ENCODE data around the gene GRAMD1B. TPM values are rescaled to one million over a fixed set of nuclear protein-coding genes. Genes with fewer than 3 reads are reported as not detected.
"Not testable (repeated sequence)": the region's sequence is repeated elsewhere in the genome, so short reads cannot be mapped to it uniquely, and the experiment has no call there.

The GRAMD1B gene
- total RNA-seq, 2 donors from 2014 or later = 3.1 to 3.8 TPM

- TF ChIP-seq CTCF (IDR thresholded peaks at IDR 0.05) = no peak
- Histone ChIP-seq H3K27ac (no peak overlapping the region), H3K27me3 (no peaks in the 10 kb centered on the region), H3K9me3 (no peaks in the 10 kb centered on the region), H3K4me1 (peaks cover 0 to 15% of the 10 kb centered on the region in 2 donors), H3K36me3 (no peaks in the 10 kb centered on the region), H3K4me3 (no peak overlapping the region)
- no peak for DNase-seq (ENCODE audit: low spot score)
Measured at GRCh38 chr11:123519055-123519796, 89.2 kb downstream of the GRAMD1B start.

DNA sequence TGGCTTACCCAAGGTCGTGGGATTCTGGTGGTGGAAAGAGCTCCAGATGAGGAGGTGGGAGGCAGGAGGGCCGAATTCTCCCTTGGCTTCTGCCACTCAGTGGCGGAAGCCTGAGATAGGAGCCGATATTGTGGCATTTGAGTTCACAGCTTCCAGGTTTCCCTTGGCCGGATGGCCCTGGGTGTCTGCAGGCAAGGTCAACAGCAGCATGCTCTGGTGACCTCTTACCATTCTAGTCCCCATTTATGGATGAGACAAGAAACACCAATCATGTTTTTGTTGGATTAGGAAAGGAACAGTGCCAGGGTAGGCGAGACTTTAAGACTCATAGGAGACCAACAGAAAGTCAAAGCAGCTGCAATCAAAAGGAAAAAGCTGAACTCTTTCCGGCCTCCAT, 89.7 kb downstream of the GRAMD1B start:
- no peak for DNase-seq (ENCODE audit: low spot score)
- no peaks in the 10 kb centered on the region for H3K36me3 ChIP-seq
- no peak overlapping the region for H3K4me3 ChIP-seq
- no peak overlapping the region for H3K27ac ChIP-seq
- no peaks in the 10 kb centered on the region for H3K27me3 ChIP-seq
- H3K9me3 ChIP-seq = no peaks in the 10 kb centered on the region
- no peak for TF ChIP-seq CTCF (IDR thresholded peaks at IDR 0.05)
- peaks cover 0 to 15% of the 10 kb centered on the region in 2 donors for H3K4me1 ChIP-seq

DNA sequence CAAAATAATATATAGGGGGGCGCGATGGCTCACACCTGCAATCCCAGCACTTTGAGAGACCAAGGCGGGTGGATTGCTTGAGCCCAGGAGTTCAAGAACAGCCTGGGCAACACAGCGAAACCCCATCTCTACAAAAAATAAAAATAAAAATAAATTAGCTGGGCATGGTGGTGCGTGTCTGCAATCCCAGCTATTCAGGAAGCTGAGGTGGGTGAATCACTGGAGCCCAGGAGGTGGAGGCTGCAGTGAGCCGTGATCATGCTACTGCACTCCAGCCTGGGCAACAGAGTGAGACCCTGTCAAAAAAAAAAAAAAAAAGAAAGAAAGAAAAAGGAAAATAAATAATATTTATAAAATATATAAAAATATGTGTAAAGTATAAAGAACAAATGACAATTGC, 90.4 kb downstream of the GRAMD1B start:
- DNase-seq (ENCODE audit: low spot score); H3K27ac ChIP-seq; H3K9me3 ChIP-seq; H3K27me3 ChIP-seq; H3K4me3 ChIP-seq; H3K36me3 ChIP-seq: not testable (repeated sequence)
- H3K4me1 ChIP-seq = peaks cover 0 to 15% of the 10 kb centered on the region in 2 donors

GRCh38 chr11:123521001-123521400, 90.9 kb downstream of the GRAMD1B start:
- Histone ChIP-seq H3K36me3 (no peaks in the 10 kb centered on the region), H3K4me3 (no peak overlapping the region), H3K4me1 (peaks cover 0 to 15% of the 10 kb centered on the region in 2 donors), H3K27me3 (no peaks in the 10 kb centered on the region), H3K9me3 (no peaks in the 10 kb centered on the region), H3K27ac (no peak overlapping the region)
- TF ChIP-seq CTCF (IDR thresholded peaks at IDR 0.05) = no peak
- DNase-seq (ENCODE audit: low spot score) = no peak

- Histone ChIP-seq H3K4me3 (no peak overlapping the region), H3K36me3 (no peaks in the 10 kb centered on the region), H3K27me3 (no peaks in the 10 kb centered on the region), H3K27ac (no peak overlapping the region), H3K4me1 (peaks cover 0 to 15% of the 10 kb centered on the region in 2 donors), H3K9me3 (no peaks in the 10 kb centered on the region)
- no peak for DNase-seq (ENCODE audit: low spot score)
- TF ChIP-seq CTCF (IDR thresholded peaks at IDR 0.05) = no peak
Measured at GRCh38 chr11:123521930-123522329, 91.9 kb downstream of the GRAMD1B start.

DNA sequence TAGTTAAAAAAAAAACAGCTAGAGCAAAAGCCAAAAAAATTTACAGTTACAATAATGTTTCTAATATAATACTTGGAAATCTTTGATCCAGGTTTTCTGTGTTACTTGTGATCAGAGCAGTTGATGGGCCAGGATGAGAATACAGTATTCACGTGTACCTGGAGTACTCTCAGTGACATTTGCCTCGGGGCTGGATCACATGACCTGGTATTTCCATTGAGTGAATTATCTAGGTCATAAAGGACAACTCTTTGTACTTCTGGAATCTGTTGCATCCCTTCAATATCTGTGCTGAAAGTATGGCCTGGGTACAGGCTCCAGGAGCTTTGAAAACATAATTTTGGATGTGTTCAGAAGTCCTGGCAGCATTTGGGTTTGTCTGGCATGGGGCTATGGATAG, 93.5 kb downstream of the GRAMD1B start:
- no peak overlapping the region for H3K27ac ChIP-seq
- no peaks in the 10 kb centered on the region for H3K9me3 ChIP-seq
- no peak for DNase-seq (ENCODE audit: low spot score)
- H3K4me1 ChIP-seq = peaks cover 0 to 14% of the 10 kb centered on the region in 2 donors
- no peak for TF ChIP-seq CTCF (IDR thresholded peaks at IDR 0.05)
- H3K36me3 ChIP-seq = no peaks in the 10 kb centered on the region
- H3K27me3 ChIP-seq = no peaks in the 10 kb centered on the region
- H3K4me3 ChIP-seq = no peak overlapping the region

All from right atrium auricular region (tissue), 2 donors.